Activated T-cell treated with anti-CD3 and anti-CD28 coated beads, Interleukin-2, amount 50 U/mL, for 4 hours (primary cell): ENCODE measurements around the gene ANKRD13B. TPM values are rescaled to one million over a fixed set of nuclear protein-coding genes. Genes with fewer than 3 reads are reported as not detected.
A peak's percentile ranks its signal among the peaks of the same experiment; 100 is the strongest.
"Not testable (repeated sequence)": the region's sequence is repeated elsewhere in the genome, so short reads cannot be mapped to it uniquely, and the experiment has no call there.

Experiments
- ATAC-seq, 2 donors: fragments of 200-7000 bp; cut with Tn5 transposase; one replicate each; pipeline ENCODE4 v1.10.0; 2021
- DNase-seq: peaks from one replicate; pipeline ENCODE4 v3.0.0-alpha.2; 2020
- H3K27me3 Mint-ChIP-seq: one replicate; pipeline ENCODE4 v1.8.0; 2021; ENCODE audit warnings: low read depth, mixed read lengths
- H3K36me3 Mint-ChIP-seq: one replicate; pipeline ENCODE4 v1.8.0; 2022; ENCODE audit warnings: mixed read lengths; ENCODE audit not compliant: insufficient read depth
- H3K4me1 Mint-ChIP-seq: one replicate; pipeline ENCODE4 v1.8.0; 2021; ENCODE audit warnings: low read depth, mixed read lengths
- H3K4me3 Mint-ChIP-seq: one replicate; pipeline ENCODE4 v1.8.0; 2021; ENCODE audit warnings: mild to moderate bottlenecking, moderate library complexity, mixed read lengths
- H3K9me3 Mint-ChIP-seq: one replicate; pipeline ENCODE4 v1.8.0; 2021; ENCODE audit warnings: mixed read lengths
- total RNA-seq, 3 donors: library from RNA; stranded (reverse); gene quantifications; one replicate each; pipeline ENCODE4 v1.2.1, GENCODE V29; 2021

ANKRD13B gene
- 10 to 100 TPM; 33.3 to 40.7 (median 40.4) TPM for total RNA-seq

DNA sequence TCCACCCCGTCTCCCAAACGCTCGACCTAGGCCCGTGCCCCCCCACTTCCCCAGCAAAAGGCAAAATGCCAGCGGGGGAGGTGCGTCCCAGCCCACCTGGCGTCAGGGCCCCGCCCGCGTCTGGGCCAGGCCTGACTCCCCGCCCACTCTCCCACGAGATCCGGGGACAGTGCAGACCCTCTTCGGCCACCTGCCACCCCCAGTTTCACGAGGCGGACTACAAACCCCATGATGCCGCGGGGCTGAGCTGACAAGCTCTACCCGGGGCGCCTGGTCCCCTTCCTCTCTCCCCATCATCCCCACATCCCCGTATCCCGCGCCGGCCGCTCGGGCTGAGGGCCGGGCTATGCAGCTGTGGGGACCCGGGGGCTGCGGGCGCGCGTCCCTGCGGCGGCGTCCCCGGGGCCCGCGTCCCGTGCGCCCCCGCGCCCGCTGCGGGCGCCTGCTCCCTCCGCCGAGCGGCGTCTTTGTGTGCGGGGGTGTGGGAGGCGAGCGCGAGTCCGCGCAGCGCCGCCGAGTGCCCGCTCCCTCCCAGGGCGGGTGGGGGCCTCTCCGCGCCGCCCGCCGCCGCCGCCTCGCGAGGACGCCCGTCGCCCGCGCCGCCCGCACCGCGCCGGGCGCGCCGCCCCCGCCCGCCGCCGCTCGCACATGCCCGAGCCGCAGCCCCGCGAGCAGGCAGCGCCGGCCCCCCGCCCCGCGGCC lies at the start of gene ANKRD13B:
Gene ANKRD13B (plus strand): TSS at position 283 of the 702 bp plus-strand sequence. CDS start 490 bp downstream, outside the sequence.
- ATAC-seq (no peak), DNase-seq (peak; percentile 39)
- Mint-ChIP-seq H3K36me3 (no peaks in the 10 kb centered on the region), H3K4me3 (peak within 1 kb of the TSS; percentile 78), H3K4me1 (peaks cover 35% of the 10 kb centered on the region), H3K9me3 (no peaks in the 10 kb centered on the region), H3K27me3 (no peaks in the 10 kb centered on the region)

DNA sequence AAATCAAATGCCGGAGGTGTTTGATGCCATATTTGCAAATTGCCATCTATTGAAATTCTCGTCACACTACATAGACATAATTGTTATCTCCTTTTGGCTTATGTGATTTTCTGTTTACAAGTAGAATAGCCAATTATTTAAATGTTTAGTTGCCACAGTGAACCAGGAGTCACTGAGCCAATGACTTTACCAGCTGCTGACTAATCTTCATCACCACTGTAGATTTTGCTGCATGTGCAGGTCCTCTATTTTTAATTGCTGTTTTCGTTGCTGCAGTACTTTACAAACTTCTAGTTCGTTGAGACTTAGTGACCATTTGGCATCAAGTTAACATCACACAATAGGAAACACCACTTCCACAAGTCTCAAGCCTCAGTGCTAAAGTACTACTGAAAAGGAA lies 48.9 kb upstream of the ANKRD13B start:
- H3K36me3 Mint-ChIP-seq, result peaks cover 14% of the 10 kb centered on the region
- no peaks in the 10 kb centered on the region for H3K9me3 Mint-ChIP-seq
- H3K27me3 Mint-ChIP-seq, result no peaks in the 10 kb centered on the region
- ATAC-seq (no peak), DNase-seq (no peak)
- H3K4me3 Mint-ChIP-seq, result no peak overlapping the region
- peaks cover 6% of the 10 kb centered on the region for H3K4me1 Mint-ChIP-seq

DNA sequence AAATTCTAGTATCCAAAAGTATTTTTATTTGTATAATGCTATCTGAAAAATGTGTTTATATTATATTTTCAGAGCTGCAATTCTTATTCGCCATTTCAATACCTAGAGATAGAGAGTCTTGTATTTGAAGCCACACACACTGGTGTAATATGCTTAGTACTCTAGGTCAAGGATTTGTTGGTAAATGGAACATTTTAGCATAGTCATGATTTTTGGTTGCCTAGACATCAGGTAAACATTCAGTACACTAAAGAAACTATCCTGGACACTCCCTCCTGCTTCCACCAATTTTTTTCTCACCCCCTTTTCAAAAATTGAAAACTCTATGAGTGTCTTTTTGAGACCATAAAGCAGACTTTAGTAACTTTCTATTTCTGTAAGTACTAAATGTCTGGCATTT lies 46.8 kb upstream of the ANKRD13B start:
- ATAC-seq, result no peak
- Mint-ChIP-seq H3K9me3 (no peaks in the 10 kb centered on the region), H3K36me3 (peaks cover 14% of the 10 kb centered on the region), H3K27me3 (no peaks in the 10 kb centered on the region), H3K4me3 (no peak overlapping the region), H3K4me1 (peaks cover 9% of the 10 kb centered on the region)
- no peak for DNase-seq

DNA sequence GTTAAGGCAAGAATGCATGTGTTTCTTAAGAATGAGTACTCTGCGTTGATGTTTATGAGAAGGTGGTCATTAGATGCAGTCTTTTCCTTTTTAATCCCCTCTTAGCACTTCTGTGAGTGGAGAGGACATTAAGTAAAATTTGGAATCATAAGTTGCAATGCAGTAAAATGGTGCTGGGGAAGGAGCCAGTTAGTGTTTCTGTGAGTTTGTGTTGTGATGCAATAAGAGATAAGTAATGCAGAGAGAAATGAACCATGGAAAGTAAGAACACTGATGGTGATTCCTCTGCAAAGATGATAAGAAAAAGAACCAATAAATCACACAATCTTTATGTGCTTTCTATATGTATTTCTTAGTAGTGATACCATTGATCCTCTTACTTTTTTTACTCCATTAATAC lies 46.1 kb upstream of the ANKRD13B start:
- peaks cover 9% of the 10 kb centered on the region for H3K4me1 Mint-ChIP-seq
- ATAC-seq (no peak), DNase-seq (no peak)
- H3K36me3 Mint-ChIP-seq, result peaks cover 14% of the 10 kb centered on the region
- no peaks in the 10 kb centered on the region for H3K27me3 Mint-ChIP-seq
- no peaks in the 10 kb centered on the region for H3K9me3 Mint-ChIP-seq
- H3K4me3 Mint-ChIP-seq, result no peak overlapping the region

DNA sequence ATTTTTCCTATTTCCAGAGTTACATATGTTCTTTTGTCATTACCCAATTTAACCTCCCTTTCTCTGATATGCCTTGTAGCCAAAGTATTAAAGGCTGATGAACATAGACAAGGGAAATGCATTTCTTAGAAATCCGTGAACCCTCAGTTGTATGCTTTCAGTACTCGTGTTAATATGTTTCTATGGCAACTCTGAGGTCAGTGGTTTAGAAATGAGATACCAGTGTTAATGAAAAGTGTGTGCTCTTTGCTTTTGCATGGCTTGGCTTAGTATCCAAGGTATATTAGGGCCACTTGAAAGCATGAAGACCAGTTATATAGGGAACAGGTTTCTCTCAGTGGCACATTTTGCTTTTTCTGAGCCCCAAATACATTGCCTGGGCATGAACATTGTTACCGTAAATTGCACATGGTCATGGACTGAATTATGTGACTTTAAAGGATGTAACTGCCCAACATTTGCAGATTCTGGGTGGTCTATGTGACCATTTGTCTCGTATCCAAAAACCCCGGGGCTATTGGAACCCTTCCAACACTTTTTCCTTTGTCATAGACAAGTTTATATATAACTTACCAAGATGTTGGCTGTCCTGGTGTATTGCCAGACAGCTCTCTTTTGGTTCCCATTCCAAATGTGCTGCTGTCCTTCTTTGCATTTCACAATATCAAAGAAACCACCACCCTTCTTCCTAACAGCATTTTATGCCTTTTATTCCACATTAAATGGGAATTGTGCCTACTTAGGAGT lies 43.6 kb upstream of the ANKRD13B start:
- ATAC-seq (peak; percentile 21 to 23), DNase-seq (no peak)
- H3K9me3 Mint-ChIP-seq, result no peaks in the 10 kb centered on the region
- no peak overlapping the region for H3K4me3 Mint-ChIP-seq
- no peaks in the 10 kb centered on the region for H3K36me3 Mint-ChIP-seq
- H3K4me1 Mint-ChIP-seq, result peaks cover 9% of the 10 kb centered on the region
- no peaks in the 10 kb centered on the region for H3K27me3 Mint-ChIP-seq

DNA sequence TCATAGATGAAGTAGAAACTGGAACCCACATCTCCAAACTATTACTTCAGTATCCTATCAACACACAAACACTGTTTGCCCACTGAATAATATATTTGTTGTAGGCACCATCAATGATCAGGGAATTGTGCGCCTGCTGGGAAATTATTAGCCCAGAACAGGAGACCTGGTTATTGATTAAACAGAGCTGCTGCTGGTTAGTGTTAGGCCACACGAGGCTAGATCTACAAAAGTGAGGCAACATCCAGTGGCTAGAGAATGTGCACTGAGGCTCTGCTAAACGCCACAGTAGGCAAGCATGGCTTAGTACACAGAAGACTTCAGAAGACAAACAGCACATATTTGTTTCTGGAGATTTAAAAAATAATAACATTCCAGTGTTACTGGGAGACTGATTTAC lies 37.1 kb upstream of the ANKRD13B start:
- no peaks in the 10 kb centered on the region for H3K27me3 Mint-ChIP-seq
- DNase-seq (no peak), ATAC-seq (no peak)
- peaks cover 6% of the 10 kb centered on the region for H3K36me3 Mint-ChIP-seq
- peaks cover 15% of the 10 kb centered on the region for H3K4me1 Mint-ChIP-seq
- no peak overlapping the region for H3K4me3 Mint-ChIP-seq
- no peaks in the 10 kb centered on the region for H3K9me3 Mint-ChIP-seq

DNA sequence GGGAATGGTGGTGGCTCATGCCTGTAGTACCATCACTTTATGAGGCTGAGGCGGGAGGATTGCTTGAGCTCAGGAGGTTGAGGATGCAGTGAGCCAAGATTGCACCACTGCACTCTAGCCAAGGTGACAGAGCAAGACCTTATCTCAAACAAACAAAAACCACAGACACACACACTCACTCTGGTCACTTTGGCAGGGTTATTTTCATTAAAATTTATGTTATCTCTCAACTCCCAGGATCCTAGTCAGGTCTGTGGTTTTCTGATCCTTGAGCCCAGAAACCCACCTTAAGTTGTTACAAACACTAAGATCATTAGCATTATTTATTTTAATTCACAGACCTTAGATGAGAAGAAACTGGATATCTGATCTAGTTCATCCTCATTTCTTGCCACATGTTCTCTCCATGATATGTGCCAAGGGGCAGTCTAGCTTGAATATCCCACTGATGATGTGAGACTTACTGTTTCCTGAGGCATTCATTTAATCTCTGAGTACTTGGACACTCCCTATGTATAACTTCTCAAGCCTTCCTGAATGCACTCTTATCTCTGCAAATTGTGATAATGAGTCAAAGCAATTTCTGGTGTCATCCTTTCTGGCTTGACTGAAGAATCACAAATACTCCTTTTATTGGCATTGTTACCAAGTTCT lies 35.7 kb upstream of the ANKRD13B start:
- no peaks in the 10 kb centered on the region for H3K27me3 Mint-ChIP-seq
- H3K4me1 Mint-ChIP-seq, result peaks cover 22% of the 10 kb centered on the region
- ATAC-seq (peak; percentile 18 to 28), DNase-seq (no peak)
- H3K4me3 Mint-ChIP-seq, result no peak overlapping the region
- peaks cover 6% of the 10 kb centered on the region for H3K36me3 Mint-ChIP-seq
- no peaks in the 10 kb centered on the region for H3K9me3 Mint-ChIP-seq

DNA sequence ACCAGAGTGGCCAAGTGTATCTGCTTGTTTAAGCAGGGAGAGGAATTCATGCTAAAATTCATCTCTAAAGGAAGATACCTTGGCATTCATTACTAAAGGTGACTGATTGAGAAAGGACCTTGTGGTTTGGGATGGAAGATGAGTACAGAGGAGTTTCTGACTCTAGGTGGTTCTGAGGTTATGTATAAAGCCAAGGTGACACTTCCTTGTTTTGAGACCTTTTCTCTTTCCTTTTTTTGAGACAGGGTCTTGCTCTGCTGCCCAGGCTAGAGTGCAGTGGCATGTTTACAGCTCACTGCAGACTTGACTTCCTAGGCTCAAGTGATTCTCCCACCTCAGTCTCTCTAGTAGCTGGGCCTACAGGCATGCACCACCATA lies 35.2 kb upstream of the ANKRD13B start:
- DNase-seq, result no peak
- no peaks in the 10 kb centered on the region for H3K27me3 Mint-ChIP-seq
- peak; percentile 57 to 62 for ATAC-seq
- no peak overlapping the region for H3K4me3 Mint-ChIP-seq
- no peaks in the 10 kb centered on the region for H3K9me3 Mint-ChIP-seq
- peaks cover 6% of the 10 kb centered on the region for H3K36me3 Mint-ChIP-seq
- H3K4me1 Mint-ChIP-seq, result peaks cover 26% of the 10 kb centered on the region

DNA sequence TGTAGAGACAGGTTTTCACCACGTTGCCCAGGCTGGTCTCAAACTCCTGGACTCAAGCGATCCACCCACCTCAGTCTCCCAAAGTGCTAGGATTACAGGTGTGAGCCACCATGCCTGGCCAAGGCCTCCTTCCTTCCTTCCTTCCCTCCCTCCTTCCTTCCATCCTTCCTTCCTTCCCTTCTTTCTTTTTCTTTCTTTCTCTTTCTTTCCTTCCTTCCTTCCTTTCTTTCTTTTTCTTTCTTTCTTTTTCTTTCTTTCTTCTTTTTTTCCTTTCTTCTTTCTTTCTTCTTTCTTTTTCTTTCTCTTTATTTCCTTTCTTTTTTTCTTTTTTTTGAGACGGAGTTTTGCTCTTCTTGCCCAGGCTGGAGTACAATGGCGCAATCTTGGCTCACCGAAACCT lies 34.8 kb upstream of the ANKRD13B start:
- H3K27me3 Mint-ChIP-seq, H3K36me3 Mint-ChIP-seq, H3K4me3 Mint-ChIP-seq, H3K9me3 Mint-ChIP-seq, DNase-seq, ATAC-seq: not testable (repeated sequence)
- H3K4me1 Mint-ChIP-seq, result peaks cover 30% of the 10 kb centered on the region

DNA sequence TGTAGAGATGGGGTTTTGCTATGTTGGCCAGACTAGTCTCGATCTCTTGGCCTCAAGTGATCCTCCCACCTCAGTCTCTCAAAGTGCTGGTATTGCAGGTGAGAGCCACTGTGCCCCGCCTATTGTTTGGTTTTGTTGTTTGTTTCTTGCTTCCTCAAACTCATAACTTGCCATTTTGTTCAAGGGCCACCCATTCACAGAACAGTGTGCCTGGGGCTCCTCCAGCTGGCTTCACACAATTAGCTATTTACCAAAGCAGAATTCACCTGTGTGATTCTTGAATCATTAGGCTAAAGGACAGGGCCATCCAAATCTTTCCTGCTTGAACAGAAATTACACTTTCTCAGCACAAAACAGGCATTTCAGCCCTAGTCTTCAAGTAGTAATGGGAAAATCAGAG lies 33.3 kb upstream of the ANKRD13B start:
- Mint-ChIP-seq H3K27me3 (no peaks in the 10 kb centered on the region), H3K36me3 (peaks cover 6% of the 10 kb centered on the region), H3K4me3 (no peak overlapping the region), H3K9me3 (no peaks in the 10 kb centered on the region), H3K4me1 (peaks cover 38% of the 10 kb centered on the region)
- no peak for ATAC-seq
- DNase-seq, result no peak

DNA sequence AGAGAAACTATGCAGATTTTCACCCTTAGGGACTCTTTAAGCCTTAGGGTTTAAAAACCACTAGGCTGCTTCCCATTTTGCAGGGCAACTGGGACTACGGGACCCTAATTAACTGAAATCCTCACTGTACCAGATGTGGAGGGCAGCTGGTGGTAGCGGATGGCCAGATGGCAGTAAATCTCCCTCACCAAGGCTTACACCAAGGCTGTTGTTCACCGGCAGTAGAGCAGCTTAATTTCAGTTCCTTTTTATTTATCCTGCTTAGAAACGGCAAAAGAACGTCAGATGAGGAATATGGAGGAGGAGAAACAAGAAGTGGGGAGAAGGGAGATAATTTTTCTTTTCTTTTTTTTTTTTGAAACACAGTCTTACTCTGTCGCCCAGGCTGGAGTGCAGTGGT lies 32.6 kb upstream of the ANKRD13B start:
- H3K4me3 Mint-ChIP-seq, result no peak overlapping the region
- peaks cover 6% of the 10 kb centered on the region for H3K36me3 Mint-ChIP-seq
- no peaks in the 10 kb centered on the region for H3K9me3 Mint-ChIP-seq
- H3K27me3 Mint-ChIP-seq, result no peaks in the 10 kb centered on the region
- DNase-seq (no peak), ATAC-seq (no peak)
- peaks cover 38% of the 10 kb centered on the region for H3K4me1 Mint-ChIP-seq

DNA sequence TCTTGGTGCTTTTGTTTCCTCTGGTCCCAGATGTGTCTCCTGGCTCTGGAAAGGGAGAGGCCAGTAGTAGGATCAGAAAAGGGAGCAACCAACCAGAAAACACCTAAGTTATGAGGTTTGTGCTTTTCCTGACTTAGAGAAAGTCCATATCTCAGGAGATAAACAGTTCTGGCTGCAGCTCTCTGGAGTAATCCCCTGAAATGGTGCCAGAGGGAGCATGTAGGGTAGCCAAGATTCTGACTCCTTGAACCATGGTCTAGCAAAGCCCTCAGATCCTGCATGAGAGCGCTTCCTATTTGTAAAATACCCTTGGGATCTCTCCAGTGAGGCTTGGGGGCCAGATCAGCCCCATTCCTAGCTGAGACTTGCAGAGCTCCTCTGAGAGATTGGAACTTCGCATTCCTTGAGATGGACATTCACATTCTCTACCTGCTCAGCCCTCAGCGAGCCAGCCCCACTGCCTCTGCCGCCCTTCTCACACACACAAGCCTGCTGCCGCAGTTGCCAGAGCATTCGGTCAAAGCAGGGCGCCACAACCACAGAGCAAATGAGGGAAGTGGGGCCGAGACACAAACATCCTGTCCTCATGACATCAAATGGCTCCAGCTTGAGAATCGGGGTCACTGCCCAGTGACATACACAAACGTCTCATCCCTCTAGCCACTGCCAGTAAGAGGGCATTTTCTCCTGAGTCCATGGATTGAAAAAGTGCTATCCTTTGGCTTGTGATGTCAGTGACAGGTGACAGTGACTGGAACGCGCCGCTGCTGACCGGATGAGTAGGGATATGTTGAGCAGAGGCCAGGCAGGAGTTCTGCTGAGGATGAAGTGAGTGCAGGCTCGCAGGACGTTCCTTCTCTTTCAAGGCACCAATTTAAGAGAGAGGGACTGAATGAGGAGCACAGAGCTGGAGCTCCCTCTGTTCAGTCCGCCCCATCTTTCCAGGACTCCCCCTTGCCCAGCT lies 31.1 kb upstream of the ANKRD13B start:
- Mint-ChIP-seq H3K9me3 (no peaks in the 10 kb centered on the region), H3K36me3 (peaks cover 6% of the 10 kb centered on the region), H3K4me3 (no peak overlapping the region), H3K27me3 (no peaks in the 10 kb centered on the region), H3K4me1 (peaks cover 46% of the 10 kb centered on the region)
- ATAC-seq (no peak), DNase-seq (no peak)

DNA sequence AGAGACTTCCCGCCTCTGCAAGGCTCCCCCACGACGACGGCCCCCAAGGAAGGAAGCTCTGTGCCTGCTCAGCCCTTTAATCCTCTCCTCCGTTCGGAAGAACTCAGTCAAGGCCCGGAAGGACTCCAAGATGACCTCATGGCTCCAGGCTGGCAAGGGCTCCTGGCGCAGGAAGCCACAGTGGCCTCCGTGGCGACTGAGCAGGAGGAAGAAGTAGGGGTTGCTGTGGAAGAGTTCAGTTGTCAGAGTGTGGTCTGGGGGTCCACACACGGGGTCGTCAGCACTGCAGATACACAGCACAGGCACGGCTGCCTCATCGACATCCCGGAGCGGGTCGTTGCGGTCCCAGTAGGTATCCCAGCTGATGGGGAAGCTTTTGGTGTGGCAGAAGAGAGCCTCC lies 30.3 kb upstream of the ANKRD13B start:
- peaks cover 6% of the 10 kb centered on the region for H3K36me3 Mint-ChIP-seq
- ATAC-seq (no peak), DNase-seq (no peak)
- H3K4me1 Mint-ChIP-seq, result peaks cover 38% of the 10 kb centered on the region
- H3K4me3 Mint-ChIP-seq, result no peak overlapping the region
- H3K9me3 Mint-ChIP-seq, result no peaks in the 10 kb centered on the region
- no peaks in the 10 kb centered on the region for H3K27me3 Mint-ChIP-seq

DNA sequence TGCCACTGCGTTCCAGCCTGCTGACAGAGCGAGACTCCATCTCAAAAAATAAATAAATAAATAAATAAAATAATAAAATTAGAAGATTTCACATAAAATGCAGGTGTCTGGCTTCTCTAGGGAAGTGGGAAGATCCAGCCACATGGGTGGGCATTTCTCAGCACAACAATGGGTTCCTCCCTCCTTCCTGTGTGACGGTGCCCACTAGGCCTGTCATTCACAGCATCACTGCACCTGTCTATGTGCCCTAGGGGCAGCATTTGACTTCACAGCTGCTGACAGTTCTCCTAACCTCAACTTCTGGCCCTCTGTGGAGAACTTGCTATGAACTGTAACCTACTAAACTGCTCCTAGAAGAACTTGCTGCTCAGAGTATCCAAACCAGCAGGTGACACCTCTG lies 29.1 kb upstream of the ANKRD13B start:
- no peaks in the 10 kb centered on the region for H3K27me3 Mint-ChIP-seq
- no peak overlapping the region for H3K4me3 Mint-ChIP-seq
- peaks cover 34% of the 10 kb centered on the region for H3K4me1 Mint-ChIP-seq
- H3K36me3 Mint-ChIP-seq, result peaks cover 6% of the 10 kb centered on the region
- DNase-seq (no peak), ATAC-seq (no peak)
- no peaks in the 10 kb centered on the region for H3K9me3 Mint-ChIP-seq
